HG03520 (cell line): ENCODE results near the gene YBEY.
"Not testable (repeated sequence)": the region's sequence is repeated elsewhere in the genome, so short reads cannot be mapped to it uniquely, and the experiment has no call there.

Experiments used
- ATAC-seq: cut with Tn5 transposase; IDR thresholded peaks from one replicate; pipeline ENCODE4 v1.9.1; 2021; ENCODE audit warnings: mild to moderate bottlenecking, moderate library complexity; ENCODE audit not compliant: unreplicated experiment

Gene YBEY, protein sequence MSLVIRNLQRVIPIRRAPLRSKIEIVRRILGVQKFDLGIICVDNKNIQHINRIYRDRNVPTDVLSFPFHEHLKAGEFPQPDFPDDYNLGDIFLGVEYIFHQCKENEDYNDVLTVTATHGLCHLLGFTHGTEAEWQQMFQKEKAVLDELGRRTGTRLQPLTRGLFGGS

DNA sequence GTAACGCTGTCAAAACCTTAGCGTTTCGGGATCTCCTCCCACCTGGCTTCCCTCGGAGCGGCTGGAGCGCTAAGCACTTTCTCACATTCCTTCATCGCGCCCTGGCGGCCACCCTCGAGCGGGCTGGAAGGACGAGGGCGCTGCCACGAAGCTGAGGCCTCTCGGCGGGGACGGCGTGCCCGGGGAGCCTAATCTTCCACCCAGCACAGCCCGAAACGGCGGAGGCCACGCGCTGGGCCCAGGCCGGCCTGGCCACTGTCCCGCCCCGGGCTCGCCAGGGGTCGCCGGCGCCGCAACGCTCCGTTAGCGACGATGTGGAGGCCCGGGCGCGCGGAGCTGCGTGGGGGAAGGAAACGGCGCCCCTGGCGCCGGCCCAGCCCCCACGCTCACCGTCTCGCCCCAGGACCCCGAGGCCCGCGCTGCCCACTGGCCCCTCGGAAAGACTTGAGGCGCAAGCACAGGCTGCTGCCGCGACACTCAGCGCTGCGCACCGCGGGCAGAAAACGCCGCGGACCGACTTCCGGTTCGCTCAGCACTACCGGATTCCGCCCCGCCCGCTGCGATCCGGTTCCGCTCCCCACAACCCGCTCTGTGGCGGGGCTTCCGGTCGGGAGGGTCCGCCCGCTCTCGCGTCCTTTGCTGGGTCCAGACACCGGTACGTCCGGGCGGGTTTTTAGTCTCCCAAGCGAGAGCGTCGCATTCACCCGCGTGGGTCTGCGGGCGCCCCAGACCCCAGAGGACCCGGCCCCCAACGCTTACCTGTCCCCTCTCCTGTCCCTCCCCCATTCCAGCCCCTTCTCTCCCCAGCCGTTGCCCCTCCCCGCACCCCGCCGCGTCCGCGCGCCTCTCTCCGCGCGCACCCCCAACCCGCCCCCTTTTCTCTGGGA is at the start of gene YBEY:
Gene YBEY (plus strand): TSS at position 582 of the 887 bp plus-strand sequence. CDS start 572 bp downstream, outside the sequence.
- peak; percentile 87 for ATAC-seq

DNA sequence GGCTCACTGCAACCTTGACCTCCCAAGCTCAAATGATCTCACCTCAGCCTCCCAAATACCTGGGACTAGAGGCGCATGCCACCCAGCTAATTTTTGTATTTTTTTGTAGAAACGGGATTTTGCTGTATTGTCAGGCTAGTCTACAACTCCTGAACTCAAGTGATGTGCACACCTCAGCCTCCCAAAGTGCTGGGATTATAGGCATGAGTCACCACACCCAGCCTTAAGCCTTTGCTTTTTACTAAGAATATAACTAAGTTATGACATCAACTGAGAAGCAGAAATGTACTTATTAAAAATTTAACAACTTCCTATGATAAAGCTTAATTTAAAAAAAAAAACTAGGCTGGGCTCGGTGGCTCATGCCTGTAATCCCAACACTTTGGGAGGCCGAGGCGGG is 48.7 kb upstream of the YBEY start:
- no peak for ATAC-seq

DNA sequence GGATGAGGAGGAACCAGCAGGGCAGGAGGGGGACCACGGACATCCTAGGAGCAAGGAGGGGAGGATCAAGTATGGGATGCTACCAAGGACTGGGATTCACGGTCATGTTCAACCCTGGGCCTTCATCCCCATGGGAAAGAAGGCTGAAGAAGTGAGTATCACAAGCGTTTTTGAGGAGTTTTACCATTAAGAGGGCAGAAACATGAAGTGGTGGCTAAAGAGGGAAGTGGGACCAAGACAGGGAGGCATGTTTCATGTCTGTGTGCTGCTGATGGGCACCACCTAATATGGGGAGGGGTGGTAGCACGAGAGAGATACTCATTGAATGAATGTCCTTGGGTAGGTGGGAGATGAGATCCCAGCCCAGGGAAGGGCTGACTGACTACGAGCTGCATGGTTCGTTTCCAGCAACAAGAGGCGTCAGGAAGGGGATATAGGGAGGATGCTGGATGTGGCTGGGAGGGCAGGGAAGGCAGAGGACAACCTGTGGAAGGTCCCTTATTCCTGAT is 46.3 kb upstream of the YBEY start:
- no peak for ATAC-seq

DNA sequence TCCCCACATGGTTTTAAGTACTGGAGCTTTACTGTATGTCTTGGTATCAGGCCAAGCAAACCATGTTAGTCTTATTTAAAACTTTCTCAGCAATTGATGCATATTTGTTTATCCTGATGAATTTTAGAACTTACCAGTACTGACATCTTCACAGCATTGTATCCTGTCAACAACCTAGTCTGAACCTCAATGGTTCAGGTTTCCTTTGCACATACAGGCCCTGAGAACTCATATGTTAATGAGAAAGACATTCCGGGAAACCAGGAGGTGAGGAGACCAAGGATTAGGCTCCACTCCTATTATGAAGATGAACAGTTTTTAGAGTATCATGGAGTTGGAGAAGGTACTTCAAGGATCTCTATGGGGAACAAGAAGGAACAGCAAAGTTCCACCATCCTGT is 44.6 kb upstream of the YBEY start:
- ATAC-seq, result not testable (repeated sequence)

DNA sequence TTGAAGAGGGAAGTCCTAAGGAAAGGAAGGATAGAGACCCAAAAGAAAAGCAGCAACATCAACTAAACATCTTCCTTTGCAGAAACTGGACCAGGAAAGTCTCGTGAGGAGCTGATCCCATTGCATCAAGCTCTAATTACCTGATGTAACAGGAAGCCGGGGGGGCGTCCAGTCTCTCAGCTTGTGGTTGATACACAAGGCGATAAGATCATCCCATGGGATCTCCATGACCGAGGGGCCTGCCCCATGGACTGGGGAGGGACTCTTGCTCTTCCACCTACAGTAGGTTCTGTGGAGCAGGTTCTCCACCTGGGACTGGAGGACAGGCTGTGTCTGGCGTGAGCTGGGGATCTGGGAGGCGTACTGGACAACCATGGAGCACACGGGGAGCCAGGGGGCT is 42.8 kb upstream of the YBEY start:
- no peak for ATAC-seq

DNA sequence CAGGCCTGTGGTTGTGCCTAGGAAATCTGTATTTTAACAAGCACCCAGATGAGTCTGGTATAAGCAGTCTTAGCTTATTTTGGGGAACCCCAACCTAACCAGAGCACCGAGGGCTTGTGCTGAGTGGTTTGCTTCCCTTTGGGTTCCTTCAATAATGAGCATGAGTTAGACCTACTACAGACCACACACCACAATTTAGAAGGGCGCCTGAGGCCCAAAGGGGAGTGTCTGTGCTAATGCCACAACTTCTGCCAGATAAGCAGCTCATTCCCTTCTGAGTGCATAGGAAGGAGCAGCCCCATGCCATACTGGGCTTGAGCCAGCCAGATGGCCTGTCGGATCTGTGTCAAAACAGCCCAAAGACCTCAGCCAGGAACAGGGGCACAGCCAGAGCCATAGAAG is 42.2 kb upstream of the YBEY start:
- ATAC-seq, result no peak

DNA sequence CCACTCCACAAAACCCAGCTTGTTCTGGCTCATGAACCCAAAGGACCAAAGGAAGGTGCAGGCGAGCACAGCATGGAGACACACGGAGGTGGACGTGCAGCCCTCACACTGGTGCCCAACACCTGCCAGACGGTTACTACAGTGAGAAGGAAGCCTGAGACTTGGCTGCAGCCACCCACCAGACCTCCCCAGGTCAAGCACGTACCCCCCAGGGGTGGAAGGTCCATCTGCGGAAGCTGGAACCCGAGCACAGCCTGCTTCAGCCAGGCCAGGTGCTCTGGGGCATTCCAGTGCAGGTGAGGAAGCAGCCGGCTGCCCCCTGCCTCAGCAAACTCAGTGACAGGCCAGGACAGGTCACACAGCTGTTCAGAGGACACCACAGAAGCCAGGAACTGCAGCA is 41.5 kb upstream of the YBEY start:
- no peak for ATAC-seq

DNA sequence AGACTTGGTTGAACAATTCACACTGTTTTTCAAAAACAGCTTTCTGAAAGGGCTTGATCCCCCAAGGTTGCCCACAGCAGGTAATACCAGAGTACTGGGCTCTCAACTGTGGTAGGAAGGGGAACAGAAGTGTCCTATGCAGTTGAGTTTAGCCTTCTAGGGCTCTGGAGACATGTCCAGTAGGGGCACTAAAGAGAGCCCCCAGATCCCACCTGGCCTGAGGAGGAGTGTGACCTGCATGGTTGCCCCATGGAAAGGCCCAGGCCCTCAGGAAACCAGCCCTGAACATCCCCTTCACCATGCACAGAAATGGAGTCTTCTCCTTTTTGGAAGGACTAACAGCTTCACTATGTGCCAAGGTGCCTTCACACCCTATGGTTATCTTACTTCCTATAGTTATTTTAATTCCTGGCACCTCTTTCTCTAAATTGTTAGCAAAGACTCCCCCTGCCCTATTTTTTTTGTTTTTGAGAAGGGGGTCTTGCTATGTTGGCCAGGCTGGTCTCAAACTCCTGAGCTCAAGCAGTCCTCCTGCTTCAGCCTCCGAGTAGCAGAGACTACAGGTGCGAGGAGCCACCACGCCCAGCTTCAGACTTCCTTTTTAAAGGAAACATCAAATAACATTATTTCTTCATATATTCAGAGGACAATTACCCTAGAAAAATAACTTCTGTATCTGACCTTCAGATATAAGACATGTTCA is 40.8 kb upstream of the YBEY start:
- no peak for ATAC-seq

DNA sequence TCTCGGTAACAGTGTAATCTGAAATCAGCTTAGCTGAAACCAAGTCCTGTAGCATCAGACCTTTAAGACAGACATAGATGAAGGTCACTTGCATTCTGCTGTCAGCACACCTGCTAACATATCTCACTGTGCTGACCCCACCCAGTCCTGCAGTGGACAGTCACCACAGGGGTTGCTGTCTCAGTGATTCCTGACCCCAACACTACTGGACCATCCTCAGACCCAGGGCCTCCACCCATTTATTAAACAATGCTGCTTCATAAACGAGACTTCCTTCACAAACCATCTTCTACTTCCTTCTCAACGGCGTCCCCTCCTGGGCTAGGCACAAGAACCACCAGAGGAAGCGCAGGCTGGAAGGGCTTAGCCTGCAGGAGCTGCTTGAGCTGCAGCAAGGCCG is 39.8 kb upstream of the YBEY start:
- ATAC-seq, result no peak

DNA sequence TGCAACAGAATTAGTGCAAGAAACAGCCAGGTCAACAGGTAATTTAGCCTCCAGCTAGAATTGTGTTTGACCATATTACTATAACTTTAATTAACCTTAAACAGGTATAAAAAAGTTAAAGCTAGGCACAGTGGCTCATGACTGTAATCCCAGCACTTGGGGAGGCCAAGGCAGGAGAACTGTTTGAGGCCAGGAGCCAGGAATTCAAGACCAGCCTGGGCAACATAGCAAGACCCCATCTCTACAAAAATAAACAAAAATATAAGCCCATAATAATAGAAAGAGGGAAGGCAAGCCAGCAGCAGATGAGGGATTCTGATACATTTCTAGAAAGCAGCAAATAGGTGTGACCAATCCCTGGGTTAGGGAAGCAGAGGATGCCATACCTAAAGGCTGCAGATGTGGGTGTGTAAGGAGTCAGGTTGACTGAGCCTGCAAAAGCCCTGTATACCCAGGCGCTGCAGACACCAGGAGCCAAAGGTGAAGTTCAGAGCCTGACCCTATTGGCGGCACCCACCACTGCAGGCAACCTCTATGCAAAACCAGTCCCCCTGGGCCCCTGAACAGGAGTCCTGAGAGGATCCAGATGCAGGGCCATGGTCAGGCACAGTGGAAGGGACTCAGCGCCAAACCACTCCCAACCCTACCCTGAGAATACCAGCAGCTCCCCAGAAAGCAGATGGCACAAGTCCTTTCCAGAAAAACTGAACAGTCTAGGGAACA is 38.3 kb upstream of the YBEY start:
- no peak for ATAC-seq

DNA sequence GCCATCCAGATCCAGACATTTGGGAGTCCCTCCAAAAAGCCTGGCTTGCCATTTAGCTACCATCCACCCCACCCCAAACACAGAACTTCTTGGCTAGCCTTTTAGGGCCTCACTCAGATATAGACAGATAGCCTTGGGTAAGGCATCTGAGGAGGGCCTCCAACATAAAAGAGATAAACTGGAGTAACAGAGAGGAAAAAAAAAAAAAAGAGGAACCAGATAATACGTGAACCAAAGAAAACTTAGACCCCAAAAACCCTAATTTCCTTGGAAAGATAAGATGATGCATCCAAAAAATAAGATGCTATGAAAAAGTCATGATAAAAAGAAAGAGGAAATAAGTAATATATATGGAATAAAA is 37.7 kb upstream of the YBEY start:
- no peak for ATAC-seq

DNA sequence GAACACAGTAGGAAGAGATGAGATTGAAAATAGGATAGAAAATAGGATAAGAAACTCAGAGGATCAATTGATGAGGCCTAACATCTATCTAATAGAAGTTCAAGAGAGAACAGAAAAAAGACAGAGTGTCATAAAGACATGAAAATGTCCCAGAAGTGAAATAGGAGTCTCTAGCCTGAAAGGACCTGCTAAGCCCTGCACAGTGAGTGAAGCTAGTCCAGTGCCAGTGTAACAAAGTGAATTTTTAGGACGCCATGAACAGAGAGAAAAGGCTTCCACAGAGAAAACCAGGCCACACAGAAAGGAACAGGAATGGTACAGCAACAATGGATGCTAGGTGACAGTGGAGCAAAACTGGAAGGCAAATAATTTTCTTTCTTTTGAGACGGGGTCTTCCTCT is 37.3 kb upstream of the YBEY start:
- no peak for ATAC-seq

DNA sequence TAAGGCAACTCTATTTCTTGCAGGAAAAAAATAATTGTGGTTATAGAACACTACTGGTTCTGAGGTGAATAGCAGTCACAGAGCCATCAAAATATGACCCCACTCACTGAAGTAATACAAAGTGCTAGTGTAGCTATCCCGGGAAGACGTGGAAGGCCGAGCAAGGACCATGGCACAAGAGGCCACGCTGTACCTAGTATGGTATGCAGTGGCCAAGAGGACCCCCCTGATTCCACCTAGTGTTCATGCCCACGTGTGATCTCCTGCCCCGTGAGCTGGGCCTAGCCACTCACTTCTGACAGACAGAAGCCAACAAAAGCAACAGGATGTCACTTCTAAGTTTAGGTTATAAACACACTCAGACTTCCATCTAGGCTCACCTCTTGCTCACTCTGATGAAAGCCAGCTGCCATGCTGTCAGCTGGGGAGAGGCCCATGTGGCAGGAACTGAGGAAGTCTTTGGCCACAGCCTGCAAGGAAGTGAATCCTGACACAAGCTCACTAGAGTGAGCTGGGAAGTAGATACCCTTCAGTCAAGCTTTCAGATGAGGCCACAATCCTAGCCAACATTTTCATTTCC is 35.9 kb upstream of the YBEY start:
- ATAC-seq, result no peak

DNA sequence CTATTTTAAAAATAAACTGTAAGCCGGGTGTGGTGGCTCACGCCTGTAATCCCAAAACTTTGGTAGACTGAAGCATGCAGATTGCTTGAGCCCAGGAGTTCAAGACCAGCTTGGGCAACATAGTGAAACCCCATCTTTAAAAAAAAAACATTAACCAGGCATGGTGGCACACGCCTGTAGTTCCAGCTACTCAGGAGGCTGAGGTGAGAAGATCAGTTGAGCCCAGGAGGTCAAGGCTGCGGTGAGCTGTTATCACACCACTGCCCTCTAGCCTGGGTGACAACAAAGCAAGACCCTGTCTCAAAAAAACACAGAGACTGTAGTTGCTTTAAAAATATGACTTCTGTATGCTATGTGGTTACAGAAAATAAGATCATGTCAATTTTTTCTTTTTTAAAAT is 33.3 kb upstream of the YBEY start:
- no peak for ATAC-seq

DNA sequence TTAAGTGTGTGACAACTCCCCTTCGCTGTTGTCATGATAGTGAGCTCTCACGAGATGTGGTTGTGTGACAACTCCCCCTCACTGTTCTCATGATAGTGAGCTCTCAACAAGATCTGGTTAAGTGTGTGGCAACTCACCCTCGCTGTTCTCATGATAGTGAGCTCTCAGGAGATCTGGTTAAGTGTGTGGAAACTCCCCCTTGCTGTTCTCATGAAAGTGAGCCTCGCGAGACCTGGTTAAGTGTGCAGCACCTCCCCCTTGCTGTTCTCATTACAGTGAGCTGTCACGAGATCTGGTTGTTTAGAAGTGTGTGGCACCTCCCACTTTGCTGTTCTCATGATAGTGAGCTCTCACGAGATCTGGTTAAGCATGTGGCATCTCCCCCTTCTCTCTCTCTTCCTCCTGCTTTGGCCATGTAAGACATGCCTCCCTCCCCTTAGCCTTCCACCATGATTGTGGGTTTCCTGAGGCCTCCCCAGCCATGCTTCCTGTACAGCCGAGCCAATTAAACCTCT is 32.5 kb upstream of the YBEY start:
- no peak for ATAC-seq

DNA sequence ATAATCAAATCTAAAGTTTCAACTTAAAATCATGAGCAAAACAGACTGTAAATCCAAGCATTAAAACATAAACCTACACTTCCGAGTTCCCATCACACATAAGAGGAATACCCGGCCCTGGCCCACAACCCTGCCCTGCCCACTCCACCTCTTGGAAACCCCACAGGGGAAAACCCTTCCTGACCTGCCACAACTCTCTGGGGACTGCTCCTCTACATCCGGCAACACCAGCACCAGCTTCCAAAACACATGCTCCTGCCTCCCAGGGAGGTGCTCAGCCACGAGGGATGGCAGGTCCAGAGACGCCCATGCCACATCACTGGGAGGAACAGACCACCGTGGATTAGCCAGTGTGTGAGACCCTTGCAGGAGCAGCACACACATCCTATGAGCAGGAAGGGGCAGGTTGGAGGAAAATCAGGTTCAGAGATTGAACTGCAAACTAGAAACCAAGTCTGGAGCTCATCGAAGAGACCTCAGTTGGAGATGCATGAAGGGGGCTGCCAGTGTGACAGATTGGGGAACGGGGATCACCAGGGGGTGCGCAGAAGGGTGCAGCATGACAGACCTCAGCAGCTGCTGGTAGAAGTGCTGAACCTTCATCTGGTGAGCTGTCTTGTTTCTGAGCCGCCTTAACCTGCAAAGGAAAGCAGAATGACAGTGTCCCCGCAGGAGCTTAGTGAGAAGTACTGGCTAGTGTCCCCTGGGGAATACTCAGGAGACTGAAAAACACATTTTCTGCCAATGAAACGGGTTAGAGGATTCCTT is 31.8 kb upstream of the YBEY start:
- no peak for ATAC-seq

DNA sequence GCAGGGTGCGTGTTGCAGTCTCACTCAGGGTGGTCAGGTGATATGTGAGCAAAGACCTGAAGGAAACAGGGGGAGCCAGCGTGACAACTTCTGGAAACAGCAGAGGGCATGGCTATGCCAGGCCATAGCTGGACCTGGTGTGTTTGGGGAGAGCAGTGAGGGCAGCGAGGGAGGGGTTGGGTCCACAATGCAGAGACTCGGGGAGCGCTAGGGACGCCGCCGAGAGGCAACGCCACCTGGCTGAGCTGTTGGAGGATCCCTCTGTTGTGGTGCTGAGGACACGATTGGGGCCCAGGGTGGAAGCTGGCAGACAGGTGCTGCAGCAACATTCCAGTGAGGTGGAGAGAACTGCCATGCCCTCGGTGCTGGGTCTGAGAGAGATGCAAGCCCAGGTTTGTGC is 31.0 kb upstream of the YBEY start:
- no peak for ATAC-seq

DNA sequence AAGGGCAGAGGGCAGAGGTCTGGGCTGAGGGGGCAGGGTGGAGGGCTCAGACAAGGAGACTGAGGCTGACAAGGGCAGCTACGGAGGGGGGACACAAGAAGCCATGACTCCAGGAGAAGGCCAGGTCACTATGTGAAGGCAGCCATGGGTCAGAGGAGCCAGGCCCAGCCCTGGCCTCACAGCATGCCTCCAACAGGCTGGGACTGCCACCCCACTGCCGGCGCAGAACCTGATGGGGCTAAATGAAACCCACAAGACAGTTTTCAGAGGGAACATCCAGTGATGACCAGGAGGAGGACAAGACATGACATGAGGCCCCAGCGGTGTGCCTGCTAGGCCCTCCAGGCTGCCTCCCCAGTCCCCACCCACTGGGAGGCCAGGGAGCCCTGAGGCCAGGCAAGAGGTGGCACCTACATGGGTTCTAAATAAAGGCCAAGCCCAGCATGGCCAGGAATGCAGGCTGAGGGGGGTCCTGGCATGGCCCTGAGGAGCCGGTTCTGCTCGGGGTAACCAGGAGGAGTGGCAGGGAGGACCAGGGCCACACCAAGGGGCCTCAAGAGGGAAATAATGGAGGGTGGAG is 30.3 kb upstream of the YBEY start:
- ATAC-seq, result no peak

DNA sequence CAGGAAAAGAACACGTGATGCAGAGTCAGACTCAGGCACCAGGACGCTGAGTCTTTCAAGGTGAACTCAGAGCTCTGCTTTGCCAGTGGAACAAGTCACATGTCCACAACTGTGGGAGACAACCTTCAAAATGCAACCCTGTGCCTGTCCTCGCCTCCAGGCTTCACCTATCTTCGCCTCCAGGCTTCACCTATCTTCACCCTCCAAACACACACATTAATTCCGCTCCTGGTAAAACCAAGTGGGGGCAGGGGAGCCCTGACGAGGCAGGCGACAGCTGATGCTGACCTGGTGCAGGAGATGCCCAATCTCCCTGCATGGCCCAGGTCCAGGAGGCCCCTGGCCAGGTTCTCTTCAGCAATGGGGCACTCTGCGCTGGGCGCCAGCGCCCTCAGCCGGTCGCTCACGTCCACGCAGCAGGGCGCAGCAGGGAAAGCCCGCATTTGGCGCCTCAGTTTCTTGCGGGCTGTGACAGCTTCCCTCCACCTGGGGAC is 29.6 kb upstream of the YBEY start:
- ATAC-seq, result no peak
